NCI-H2029 treated with DMSO at 0.1 percent for 48 hours (cell line): ENCODE data around the gene NFYA.

ENCODE experiments used
- DNase-seq: peaks from one replicate; lab custom pipeline; 2025; lab: John Stamatoyannopoulos, UW

Gene NFYA

GRCh38 chr6:41072836-41073202 lies at the start of gene NFYA:
NFYA (plus strand) TSS chr6:41072974; CDS start chr6:41079090, 6,116 bp downstream.
- peak; percentile 99 for DNase-seq

- DNase-seq, result no peak
Measured at GRCh38 chr6:41023114-41023513, 49.7 kb upstream of the NFYA start.

DNA sequence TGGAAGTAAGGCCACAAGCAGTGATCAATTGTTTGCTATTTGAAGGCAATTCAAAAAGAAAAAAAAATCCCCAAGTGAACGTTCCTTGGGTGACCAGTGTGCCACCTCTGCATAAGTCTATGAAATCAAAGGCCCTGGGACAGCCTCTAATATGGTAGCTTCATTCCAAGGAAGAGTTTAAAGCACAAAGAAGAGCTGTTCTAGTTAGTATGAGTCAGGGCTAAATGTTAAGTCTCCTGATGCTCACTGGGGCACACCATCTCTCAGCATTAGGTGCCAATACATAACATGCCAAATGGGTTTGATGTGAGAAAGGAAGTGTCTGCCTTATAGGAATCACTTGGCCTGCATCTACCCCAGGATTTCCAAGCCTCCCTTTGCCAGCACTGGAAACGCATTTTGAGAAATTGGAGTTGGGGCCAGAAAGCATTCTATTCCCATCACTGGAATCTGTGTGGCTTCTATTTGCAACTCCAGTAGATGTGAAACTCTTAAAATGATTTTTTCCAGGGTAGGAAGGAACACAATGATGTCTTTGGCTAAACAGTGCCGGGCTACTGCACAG lies 46.7 kb upstream of the NFYA start:
- DNase-seq, result no peak

DNA sequence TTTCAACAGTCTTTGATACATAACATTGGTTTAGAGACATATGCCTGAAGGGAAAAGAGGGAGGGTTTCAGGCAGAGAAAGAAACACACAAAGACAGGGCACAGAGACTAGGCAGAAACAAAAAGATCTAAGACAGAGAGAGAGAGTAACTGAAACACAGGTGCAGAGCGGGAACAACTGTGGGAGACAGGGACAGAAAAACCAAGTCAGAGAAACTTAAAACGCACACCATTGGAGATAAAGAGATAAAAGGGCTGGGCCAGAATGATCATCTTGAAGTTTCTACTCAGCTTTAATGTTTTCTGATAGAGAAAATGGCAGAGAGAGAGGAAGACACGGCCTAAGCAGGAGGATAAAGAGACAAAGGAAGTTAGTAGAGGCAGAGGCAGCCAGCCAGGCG lies 45.5 kb upstream of the NFYA start:
- DNase-seq, result no peak

GRCh38 chr6:41027799-41028560 lies 44.8 kb upstream of the NFYA start:
- no peak for DNase-seq

GRCh38 chr6:41028561-41029412 lies 44.0 kb upstream of the NFYA start:
- DNase-seq, result no peak

- no peak for DNase-seq
Measured at GRCh38 chr6:41032830-41033229, 39.9 kb upstream of the NFYA start.

DNA sequence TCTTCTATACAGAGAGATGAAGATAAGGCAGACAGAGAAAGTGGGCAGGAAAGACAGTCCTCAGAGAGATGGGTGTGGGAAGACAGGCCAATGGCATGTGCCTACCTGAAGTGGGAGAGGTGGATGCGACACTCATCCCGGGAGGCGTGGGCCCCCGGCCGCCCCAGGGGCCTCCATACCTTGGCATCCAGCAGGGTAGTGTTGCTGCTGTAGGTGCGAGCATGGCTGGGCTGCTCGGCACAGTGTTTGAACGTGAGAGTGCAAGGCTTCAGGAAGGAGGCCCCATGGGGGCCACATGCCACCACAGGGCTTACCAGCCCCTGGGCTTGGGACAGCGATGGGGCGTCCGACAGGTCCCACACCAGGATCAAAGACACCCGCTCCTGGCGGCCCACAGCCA lies 39.0 kb upstream of the NFYA start:
- no peak for DNase-seq

DNA sequence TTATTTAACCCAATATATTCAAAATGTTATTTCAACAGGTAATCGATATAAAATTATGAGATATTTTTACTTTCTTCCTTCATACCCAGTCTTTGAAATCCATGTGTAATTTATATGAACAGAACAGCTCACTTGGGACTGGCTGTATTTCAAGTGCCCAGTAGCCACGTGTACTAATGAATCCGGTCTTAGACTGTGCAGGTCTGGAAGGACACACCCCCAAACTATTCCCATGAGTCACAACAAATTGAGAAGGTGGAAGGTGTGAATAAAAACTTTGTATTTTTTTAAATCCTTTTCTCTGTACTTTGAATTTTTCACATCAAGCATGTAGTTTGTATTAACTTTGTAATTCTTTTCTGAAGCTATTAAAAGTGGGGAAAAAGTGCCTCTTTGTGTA lies 36.6 kb upstream of the NFYA start:
- no peak for DNase-seq

- no peak for DNase-seq
Measured at GRCh38 chr6:41036601-41037000, 36.2 kb upstream of the NFYA start.

DNA sequence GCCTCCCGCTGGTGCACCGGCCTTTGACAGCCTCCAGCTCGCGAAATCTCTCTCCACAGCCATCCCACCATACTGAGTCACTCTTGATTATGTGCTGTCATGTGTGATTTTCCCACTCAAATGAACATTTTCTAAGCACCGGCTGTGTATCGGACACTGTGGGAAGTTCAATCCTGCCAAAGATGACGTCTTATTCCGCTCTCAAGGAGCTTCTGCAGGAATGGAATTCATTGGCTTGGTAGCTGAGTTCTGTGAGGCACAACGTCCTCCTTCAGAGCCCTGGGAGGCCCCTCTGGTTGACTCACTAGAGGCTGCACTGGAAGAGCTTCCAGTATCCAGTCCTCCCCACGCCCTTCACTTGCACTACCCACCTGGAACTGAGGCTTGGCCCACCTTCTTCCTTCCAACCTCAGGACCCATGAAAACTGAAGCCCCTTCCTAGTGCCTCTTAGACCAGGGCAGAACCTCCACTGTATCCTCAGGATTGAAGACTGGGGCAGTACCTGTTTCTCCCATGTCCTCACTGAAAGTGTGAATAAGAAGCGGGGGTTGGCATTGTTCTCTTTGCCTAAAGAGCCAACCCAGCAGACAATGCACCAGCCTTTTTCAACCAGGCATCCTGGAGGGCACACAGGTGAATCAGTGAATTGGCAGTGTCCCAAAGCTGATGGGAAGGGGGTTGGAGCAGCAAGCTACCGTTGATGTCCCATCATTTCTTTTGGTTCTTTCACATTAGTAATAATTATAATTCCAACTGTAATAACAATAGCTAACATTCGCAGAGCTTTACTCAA lies 35.5 kb upstream of the NFYA start:
- DNase-seq, result no peak

DNA sequence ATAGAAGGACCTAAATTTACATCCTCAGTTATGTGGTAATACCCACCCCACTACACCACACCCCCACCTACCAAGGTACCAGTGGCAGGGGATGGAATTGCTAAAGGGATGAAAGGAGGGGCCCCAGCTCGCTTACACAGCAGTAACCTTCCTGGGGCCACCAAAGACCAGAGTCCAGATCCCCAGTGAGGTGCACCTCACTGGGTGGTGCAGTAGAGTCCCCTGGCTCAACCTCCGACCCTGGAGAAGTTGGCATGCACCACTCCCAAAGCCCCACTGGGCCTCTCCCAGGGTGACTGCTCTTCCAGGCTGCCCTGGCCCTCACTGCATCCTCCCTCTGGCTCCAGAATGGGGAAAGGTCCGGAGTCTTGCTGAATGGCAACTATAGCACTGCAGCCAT lies 34.6 kb upstream of the NFYA start:
- no peak for DNase-seq

DNA sequence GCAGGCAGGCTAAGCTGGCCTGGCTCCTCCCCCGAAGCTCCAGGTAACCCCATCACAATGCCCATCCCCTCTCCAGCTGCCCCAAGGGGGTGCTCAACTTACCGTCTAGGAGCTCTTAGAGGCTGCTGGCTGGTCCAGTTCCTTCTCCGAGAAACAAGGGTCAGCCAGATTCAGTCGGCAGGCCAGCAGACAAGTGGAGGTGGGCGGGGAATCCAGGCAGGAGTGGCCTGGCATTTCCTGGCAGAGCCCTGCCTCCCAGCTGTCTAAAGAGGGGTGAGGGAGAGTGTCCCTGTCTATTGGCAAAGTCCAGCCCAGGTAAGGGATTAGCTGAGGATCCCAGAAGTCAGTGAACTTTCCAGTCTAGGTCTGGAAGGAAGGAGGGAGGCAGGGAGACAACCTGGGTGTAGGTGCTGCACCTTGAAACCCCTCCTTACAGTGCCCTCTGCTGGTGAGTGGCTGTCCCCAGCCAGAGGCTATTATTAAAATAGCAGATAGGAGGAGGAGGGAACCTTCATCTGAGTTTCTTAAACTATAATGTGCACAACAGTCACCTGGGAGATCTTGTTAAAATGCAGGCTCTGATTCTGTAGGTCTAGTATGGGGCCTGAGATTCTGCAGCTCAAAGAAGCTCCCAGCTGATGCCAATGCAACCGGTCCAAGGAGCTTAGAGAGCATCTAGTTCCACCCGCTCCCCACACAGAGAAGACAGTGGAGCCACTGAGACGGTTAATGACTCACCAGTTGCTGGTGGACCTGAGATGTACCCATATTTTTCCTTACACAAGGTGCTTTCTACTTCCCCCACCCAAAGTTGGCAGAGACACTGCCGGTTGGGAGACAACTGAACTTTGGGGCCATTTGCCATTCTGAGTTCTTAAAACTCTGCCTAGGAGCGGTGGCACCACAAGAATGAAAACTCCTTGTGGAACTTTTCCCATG lies 33.4 kb upstream of the NFYA start, which contains the start of gene UNC5CL:
TSS of gene UNC5CL (minus strand) at position 162 of the 939 bp plus-strand sequence. CDS start 4,147 bp downstream, outside the sequence.
- peak; percentile 66 for DNase-seq

DNA sequence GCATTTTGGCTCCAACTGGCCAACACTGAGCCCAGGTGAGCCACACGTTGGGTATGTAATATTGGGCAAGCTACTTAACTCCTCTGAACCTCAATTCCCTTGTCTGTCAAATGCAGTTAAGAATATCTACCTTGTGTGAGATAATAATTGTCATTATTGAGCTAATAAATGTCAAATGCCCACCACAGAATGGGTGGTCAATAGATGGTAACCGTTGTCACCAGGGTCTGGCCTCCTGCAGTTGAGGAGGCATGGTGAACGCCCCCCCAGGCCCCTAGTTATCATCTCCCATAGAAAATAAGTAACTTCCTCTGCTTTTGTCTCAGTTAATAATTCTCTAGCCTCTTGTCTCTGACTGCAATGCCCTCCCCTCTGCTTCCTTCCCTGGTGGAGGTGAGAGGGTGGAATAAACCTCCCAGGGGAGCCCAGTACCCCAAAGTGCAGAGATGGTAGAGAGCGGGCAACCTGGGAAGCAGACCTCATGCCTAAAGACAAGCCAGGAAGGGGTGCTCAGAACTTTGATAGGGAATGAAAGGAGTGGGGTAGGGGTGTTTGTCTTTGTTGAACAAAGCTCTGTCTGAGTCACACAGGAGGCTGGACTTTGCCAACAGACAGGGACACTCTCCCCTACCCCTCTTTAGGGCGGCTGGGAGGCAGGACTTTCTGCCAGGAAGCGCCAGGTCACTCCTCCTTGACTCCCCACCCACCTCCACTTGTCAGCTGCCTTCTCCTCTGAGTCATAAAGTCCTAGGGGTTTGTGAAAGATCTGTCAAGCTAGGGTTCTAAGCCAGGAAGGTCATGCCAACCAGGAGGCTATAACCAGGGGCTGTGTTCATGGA lies 32.5 kb upstream of the NFYA start:
- DNase-seq, result no peak

GRCh38 chr6:41040940-41041536 lies 31.7 kb upstream of the NFYA start:
- no peak for DNase-seq

DNA sequence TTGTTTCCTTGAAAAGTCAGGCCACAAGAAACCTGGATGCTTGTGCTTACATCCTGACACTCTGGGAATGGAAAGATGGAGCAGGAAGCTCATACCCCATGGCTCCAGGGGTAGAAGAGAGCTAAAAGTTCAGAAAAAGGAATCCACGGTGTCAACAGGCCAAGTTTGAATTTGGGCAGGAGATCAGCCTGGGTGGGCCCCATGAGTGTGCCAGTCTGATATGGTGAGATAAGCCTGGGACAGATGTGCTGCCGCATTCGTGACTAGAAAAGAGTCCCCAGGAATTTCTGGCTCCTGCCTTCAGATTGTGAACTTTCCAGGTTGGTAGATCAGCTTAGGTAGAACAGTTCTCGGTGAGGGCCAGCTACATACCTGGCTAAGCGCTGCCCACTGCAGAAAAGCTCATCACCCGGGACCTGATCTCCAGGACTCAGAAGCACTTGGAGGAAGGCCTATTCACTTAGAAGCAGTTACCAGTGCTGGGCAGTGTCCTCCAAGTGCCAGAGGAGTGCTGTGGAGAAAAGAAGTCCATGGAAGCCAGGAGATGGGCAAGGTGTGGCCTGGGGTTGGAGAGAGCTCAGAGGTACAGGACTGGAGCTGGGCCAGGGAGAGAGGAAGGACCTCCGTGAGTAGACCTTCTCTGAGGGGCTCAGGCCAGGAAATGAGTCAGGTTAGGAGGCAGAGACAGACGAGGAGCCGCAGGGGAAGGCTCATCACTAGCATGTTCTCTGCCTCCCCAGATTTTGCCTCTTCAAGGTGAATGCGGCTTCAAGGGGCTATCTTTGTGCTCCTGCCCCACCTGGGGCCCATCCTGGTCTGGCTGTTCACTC lies 30.3 kb upstream of the NFYA start, which contains the start of gene TSPO2:
TSS of gene TSPO2 (plus strand) at position 242 of the 830 bp plus-strand sequence. CDS start at position 761, 519 bp downstream.
- DNase-seq, result no peak

GRCh38 chr6:41043151-41043550 lies 29.6 kb upstream of the NFYA start:
- DNase-seq, result no peak

- DNase-seq, result no peak
Measured at GRCh38 chr6:41045664-41046063, 27.1 kb upstream of the NFYA start.

GRCh38 chr6:41046084-41046483 lies 26.7 kb upstream of the NFYA start:
- DNase-seq, result no peak
